H1 (cell line): ENCODE data around the gene NR1H2. TPM values are rescaled to one million over a fixed set of nuclear protein-coding genes. Genes with fewer than 3 reads are reported as not detected.

Experiments
- CEBPB ChIP-seq: IDR thresholded peaks from 2 replicates; pipeline ENCODE4 v1.6.1; 2012; ENCODE audit warnings: low read depth, low read length
- CHD7 ChIP-seq: fragments of 300-600 bp; sonication (generic); IDR thresholded peaks from 2 replicates; pipeline ENCODE4 v1.7.1; 2012; ENCODE audit warnings: low read length, moderate library complexity, mild to moderate bottlenecking, inconsistent platforms; ENCODE audit not compliant: insufficient replicate concordance
- GTF2F1 ChIP-seq: IDR thresholded peaks from 2 replicates; pipeline ENCODE4 v1.6.1; 2012; ENCODE audit warnings: low read depth, low read length, improper control_type of control experiment, borderline replicate concordance
- MAFK ChIP-seq: IDR thresholded peaks from 2 replicates; pipeline ENCODE4 v1.6.1; 2012; ENCODE audit warnings: low read depth, mild to moderate bottlenecking, improper control_type of control experiment, low read length
- NANOG ChIP-seq: IDR thresholded peaks from 2 replicates; pipeline ENCODE4 v1.6.1; 2011; ENCODE audit warnings: low read length, low read depth, mild to moderate bottlenecking, inconsistent platforms; ENCODE audit not compliant: insufficient read depth, poor library complexity, severe bottlenecking
- POLR2AphosphoS5 ChIP-seq: IDR thresholded peaks from 2 replicates; pipeline ENCODE4 v1.6.1; 2011; ENCODE audit warnings: low read depth, low read length
- SIN3A ChIP-seq, 2 experiments: IDR thresholded peaks in 1 of 2; conservative IDR thresholded peaks in 1 of 2; 2 replicates each; pipeline ENCODE4 v1.6.1; 2011 to 2012; ENCODE audit warnings: low read length in 2 of 2, improper control_type of control experiment in 1 of 2, low read depth in 1 of 2, mild to moderate bottlenecking in 1 of 2
- SP2 ChIP-seq: IDR thresholded peaks from 2 replicates; pipeline ENCODE4 v1.6.1; 2012; ENCODE audit warnings: mild to moderate bottlenecking, low read length, inconsistent platforms
- SRF ChIP-seq: IDR thresholded peaks from 2 replicates; pipeline ENCODE4 v1.6.1; 2011; ENCODE audit warnings: mild to moderate bottlenecking, low read depth, low read length, moderate library complexity
- TEAD4 ChIP-seq: IDR thresholded peaks from 2 replicates; pipeline ENCODE4 v1.6.1; 2012; ENCODE audit warnings: low read depth, low read length, inconsistent platforms, mixed read lengths
- polyA plus RNA-seq, 7 experiments: library from polyadenylated mRNA; depleted of rRNA in 3 of 7; stranded (reverse) in 5 of 7; unstranded in 2 of 7; fragments of >200 nt in 5 of 7; fragments of 200-250 nt in 2 of 7; gene quantifications; 1 replicate in 5 of 7; 2 replicates in 1 of 7; 4 replicates in 1 of 7; pipeline versions ENCODE4 v1.2.1 to v1.2.3, GENCODE V29; 2011 to 2013; ENCODE audit warnings: missing spikeins in 2 of 7, mixed read lengths in 2 of 7
- total RNA-seq: library from RNA; stranded (reverse); fragmentation: NEBNext Ultra II Directional; extraction: Animal tissue kit (Norgen Biotek cat#: 25700); gene quantifications from 2 replicates; pipeline ENCODE4 v1.2.1, GENCODE V29; 2021

The NR1H2 gene
- total and polyA plus RNA-seq, 2 of the 8 experiments (the other 6 are each of a cell fraction or from before 2014, with no cell fraction given), result 40.3 to 47.5 TPM

- no peak for TF ChIP-seq CHD7
- no peak for TF ChIP-seq GTF2F1
- TF ChIP-seq SIN3A (conservative IDR thresholded peaks at IDR 0.05 in 1 of 2, IDR thresholded peaks at IDR 0.05 in 1 of 2; ENCODE audit: low read depth in 1 of 2, low read length in 2 of 2), result no peak
- no peak for TF ChIP-seq POLR2AphosphoS5
- TF ChIP-seq CEBPB, result no peak
- no peak for TF ChIP-seq MAFK
- TF ChIP-seq TEAD4, result no peak
- TF ChIP-seq SRF, result no peak
- TF ChIP-seq SP2, result no peak
- no peak for TF ChIP-seq NANOG
These were observed 5.8 kb downstream of the NR1H2 start (continued) for GRCh38 chr19:50381881-50382729.
